ENCODE results near the gene CELA2B. TPM values are rescaled to one million over a fixed set of nuclear protein-coding genes. Genes with fewer than 3 reads are reported as not detected.

The CELA2B gene
- total and polyA plus RNA-seq, 4 donors: not detected

DNA sequence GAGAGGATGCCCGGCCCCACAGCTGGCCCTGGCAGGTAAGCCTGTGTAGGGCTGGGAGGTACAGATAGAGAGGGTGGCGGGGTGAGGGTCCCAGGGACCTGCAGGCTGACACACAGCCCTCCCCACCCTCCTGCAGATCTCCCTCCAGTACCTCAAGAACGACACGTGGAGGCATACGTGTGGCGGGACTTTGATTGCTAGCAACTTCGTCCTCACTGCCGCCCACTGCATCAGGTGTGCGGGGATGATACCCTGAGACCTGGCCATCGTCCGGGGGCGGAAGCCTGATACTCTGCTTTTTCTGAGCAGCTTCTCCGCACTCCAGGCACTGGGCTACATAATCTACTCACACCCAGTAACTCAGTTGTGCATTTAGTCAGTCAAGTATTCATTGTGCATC is 35.5 kb upstream of the CELA2B start:
- no peak for DNase-seq (ENCODE audit: low spot score)
- TF ChIP-seq, protein P1, sequence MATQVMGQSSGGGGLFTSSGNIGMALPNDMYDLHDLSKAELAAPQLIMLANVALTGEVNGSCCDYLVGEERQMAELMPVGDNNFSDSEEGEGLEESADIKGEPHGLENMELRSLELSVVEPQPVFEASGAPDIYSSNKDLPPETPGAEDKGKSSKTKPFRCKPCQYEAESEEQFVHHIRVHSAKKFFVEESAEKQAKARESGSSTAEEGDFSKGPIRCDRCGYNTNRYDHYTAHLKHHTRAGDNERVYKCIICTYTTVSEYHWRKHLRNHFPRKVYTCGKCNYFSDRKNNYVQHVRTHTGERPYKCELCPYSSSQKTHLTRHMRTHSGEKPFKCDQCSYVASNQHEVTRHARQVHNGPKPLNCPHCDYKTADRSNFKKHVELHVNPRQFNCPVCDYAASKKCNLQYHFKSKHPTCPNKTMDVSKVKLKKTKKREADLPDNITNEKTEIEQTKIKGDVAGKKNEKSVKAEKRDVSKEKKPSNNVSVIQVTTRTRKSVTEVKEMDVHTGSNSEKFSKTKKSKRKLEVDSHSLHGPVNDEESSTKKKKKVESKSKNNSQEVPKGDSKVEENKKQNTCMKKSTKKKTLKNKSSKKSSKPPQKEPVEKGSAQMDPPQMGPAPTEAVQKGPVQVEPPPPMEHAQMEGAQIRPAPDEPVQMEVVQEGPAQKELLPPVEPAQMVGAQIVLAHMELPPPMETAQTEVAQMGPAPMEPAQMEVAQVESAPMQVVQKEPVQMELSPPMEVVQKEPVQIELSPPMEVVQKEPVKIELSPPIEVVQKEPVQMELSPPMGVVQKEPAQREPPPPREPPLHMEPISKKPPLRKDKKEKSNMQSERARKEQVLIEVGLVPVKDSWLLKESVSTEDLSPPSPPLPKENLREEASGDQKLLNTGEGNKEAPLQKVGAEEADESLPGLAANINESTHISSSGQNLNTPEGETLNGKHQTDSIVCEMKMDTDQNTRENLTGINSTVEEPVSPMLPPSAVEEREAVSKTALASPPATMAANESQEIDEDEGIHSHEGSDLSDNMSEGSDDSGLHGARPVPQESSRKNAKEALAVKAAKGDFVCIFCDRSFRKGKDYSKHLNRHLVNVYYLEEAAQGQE (IDR thresholded peaks at IDR 0.05): no peak
- TF ChIP-seq, protein P2, sequence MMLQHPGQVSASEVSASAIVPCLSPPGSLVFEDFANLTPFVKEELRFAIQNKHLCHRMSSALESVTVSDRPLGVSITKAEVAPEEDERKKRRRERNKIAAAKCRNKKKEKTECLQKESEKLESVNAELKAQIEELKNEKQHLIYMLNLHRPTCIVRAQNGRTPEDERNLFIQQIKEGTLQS (IDR thresholded peaks at IDR 0.05): no peak
- TF ChIP-seq RXRA (IDR thresholded peaks at IDR 0.05) (no peak), EGR1 (IDR thresholded peaks at IDR 0.05; ENCODE audit: low read depth in 2 of 2) (no peak), GABPA (IDR thresholded peaks at IDR 0.05 in 1 of 2, conservative IDR thresholded peaks at IDR 0.05 in 1 of 2) (no peak), TAF1 (conservative IDR thresholded peaks at IDR 0.05) (no peak), JUND (IDR thresholded peaks at IDR 0.05) (no peak), FOXA2 (IDR thresholded peaks at IDR 0.05) (no peak), RAD21 (IDR thresholded peaks at IDR 0.05) (no peak), HNF4G (IDR thresholded peaks at IDR 0.05) (no peak), SP1 (IDR thresholded peaks at IDR 0.05) (no peak), NR2F2 (IDR thresholded peaks at IDR 0.05) (no peak)
- TF ChIP-seq, protein P3, sequence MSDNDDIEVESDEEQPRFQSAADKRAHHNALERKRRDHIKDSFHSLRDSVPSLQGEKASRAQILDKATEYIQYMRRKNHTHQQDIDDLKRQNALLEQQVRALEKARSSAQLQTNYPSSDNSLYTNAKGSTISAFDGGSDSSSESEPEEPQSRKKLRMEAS (IDR thresholded peaks at IDR 0.05): no peak
- TF ChIP-seq, protein P4, sequence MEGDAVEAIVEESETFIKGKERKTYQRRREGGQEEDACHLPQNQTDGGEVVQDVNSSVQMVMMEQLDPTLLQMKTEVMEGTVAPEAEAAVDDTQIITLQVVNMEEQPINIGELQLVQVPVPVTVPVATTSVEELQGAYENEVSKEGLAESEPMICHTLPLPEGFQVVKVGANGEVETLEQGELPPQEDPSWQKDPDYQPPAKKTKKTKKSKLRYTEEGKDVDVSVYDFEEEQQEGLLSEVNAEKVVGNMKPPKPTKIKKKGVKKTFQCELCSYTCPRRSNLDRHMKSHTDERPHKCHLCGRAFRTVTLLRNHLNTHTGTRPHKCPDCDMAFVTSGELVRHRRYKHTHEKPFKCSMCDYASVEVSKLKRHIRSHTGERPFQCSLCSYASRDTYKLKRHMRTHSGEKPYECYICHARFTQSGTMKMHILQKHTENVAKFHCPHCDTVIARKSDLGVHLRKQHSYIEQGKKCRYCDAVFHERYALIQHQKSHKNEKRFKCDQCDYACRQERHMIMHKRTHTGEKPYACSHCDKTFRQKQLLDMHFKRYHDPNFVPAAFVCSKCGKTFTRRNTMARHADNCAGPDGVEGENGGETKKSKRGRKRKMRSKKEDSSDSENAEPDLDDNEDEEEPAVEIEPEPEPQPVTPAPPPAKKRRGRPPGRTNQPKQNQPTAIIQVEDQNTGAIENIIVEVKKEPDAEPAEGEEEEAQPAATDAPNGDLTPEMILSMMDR (IDR thresholded peaks at IDR 0.05; ENCODE audit: low read depth, low read length, missing input control): no peak
- H3K9ac ChIP-seq (ENCODE audit: low read depth in 1 of 2, low read length in 2 of 2): no peak overlapping the region
- WGBS: 94% methylated on average over 13 of the region's 13 CpGs
- no peak overlapping the region for H3K4me3 ChIP-seq (ENCODE audit: low read depth in 1 of 3, low read length in 3 of 3)
- H3K4me1 ChIP-seq (ENCODE audit: control insufficient read depth in 4 of 4, insufficient read depth in 4 of 4, low read length in 3 of 4): no peaks in the 10 kb centered on the region
- no peak overlapping the region for H3K27ac ChIP-seq (ENCODE audit: low read depth in 1 of 2, low read length in 2 of 2)
- H3K36me3 ChIP-seq (ENCODE audit: control insufficient read depth in 4 of 4, insufficient read depth in 3 of 4, low read depth in 1 of 4, low read length in 3 of 4): no peaks in the 10 kb centered on the region
- H3K9me3 ChIP-seq (ENCODE audit: control insufficient read depth in 4 of 4, low read length in 3 of 4): no peaks in the 10 kb centered on the region
- no peaks in the 10 kb centered on the region for H3K27me3 ChIP-seq (ENCODE audit: control insufficient read depth in 4 of 4, insufficient read depth in 4 of 4, low read length in 3 of 4)

DNA sequence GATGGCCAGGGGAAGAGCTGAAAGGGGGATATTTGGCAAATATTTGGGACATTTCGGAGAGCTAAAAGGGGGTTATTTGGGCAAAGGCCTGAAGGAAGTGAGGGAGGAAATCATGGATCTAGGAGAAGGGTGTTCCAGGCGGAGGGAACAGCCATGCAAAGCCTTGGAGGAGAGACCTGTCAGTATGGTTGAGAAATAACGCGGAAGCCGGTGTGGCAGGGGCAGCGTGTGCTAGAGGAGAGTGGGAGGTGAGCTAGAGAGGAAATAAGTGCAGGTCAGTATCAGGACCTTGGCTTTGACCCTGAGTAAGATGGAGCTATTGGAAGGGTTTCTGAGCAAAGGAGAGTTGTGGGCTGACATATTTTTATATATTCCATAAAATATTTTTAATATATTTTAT is 34.7 kb upstream of the CELA2B start:
- 89% methylated on average over 6 of the region's 6 CpGs for WGBS
- no peak overlapping the region for H3K9ac ChIP-seq (ENCODE audit: low read depth in 1 of 2, low read length in 2 of 2)
- no peaks in the 10 kb centered on the region for H3K36me3 ChIP-seq (ENCODE audit: control insufficient read depth in 4 of 4, insufficient read depth in 3 of 4, low read depth in 1 of 4, low read length in 3 of 4)
- no peaks in the 10 kb centered on the region for H3K4me1 ChIP-seq (ENCODE audit: control insufficient read depth in 4 of 4, insufficient read depth in 4 of 4, low read length in 3 of 4)
- TF ChIP-seq, protein P2 (IDR thresholded peaks at IDR 0.05): no peak
- TF ChIP-seq RAD21 (IDR thresholded peaks at IDR 0.05) (no peak), SP1 (IDR thresholded peaks at IDR 0.05) (no peak), HNF4A (conservative IDR thresholded peaks at IDR 0.05) (no peak), FOXA2 (IDR thresholded peaks at IDR 0.05) (no peak), TAF1 (conservative IDR thresholded peaks at IDR 0.05) (no peak), RXRA (IDR thresholded peaks at IDR 0.05) (no peak), EGR1 (IDR thresholded peaks at IDR 0.05; ENCODE audit: low read depth in 2 of 2) (no peak), YY1 (IDR thresholded peaks at IDR 0.05) (no peak)
- TF ChIP-seq, protein P5, sequence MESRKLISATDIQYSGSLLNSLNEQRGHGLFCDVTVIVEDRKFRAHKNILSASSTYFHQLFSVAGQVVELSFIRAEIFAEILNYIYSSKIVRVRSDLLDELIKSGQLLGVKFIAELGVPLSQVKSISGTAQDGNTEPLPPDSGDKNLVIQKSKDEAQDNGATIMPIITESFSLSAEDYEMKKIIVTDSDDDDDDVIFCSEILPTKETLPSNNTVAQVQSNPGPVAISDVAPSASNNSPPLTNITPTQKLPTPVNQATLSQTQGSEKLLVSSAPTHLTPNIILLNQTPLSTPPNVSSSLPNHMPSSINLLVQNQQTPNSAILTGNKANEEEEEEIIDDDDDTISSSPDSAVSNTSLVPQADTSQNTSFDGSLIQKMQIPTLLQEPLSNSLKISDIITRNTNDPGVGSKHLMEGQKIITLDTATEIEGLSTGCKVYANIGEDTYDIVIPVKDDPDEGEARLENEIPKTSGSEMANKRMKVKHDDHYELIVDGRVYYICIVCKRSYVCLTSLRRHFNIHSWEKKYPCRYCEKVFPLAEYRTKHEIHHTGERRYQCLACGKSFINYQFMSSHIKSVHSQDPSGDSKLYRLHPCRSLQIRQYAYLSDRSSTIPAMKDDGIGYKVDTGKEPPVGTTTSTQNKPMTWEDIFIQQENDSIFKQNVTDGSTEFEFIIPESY (IDR thresholded peaks at IDR 0.05): no peak
- TF ChIP-seq, protein P1 (IDR thresholded peaks at IDR 0.05): no peak
- TF ChIP-seq, protein P3 (IDR thresholded peaks at IDR 0.05): no peak
- H3K4me3 ChIP-seq (ENCODE audit: low read depth in 1 of 3, low read length in 3 of 3): no peak overlapping the region
- no peak overlapping the region for H3K27ac ChIP-seq (ENCODE audit: low read depth in 1 of 2, low read length in 2 of 2)
- no peak for DNase-seq (ENCODE audit: low spot score)
- no peaks in the 10 kb centered on the region for H3K9me3 ChIP-seq (ENCODE audit: control insufficient read depth in 4 of 4, low read length in 3 of 4)
- no peaks in the 10 kb centered on the region for H3K27me3 ChIP-seq (ENCODE audit: control insufficient read depth in 4 of 4, insufficient read depth in 4 of 4, low read length in 3 of 4)
